GM15510 (cell line): ENCODE measurements around the gene MICAL2.

Source experiments
- POLR2A ChIP-seq: IDR thresholded peaks from 3 replicates; pipeline ENCODE4 v1.6.1; 2011; ENCODE audit warnings: borderline replicate concordance; ENCODE audit not compliant: insufficient read length; ENCODE audit errors: extremely low read depth

The MICAL2 gene

DNA sequence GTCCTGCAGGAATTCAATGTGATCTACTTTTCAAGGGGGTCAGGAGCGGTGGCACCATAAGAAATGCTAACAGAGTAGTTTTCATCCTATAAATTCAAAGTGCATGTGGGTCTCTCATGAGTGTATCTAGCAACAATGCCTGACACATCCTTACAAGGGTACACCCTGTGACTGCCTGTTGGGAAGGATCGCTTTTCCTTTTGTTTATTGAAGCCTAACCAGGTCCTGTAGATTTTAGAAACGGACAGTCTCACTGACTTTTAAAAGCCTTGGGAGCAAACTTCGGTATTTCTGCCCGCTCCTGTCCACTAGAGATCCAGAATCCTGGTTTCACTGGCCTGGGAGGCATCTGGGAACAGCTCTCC lies 102.4 kb downstream of the MICAL2 start:
- TF ChIP-seq POLR2A, result no peak

- no peak for TF ChIP-seq POLR2A
Observed at GRCh38 chr11:12213883-12214282, 103.5 kb downstream of the MICAL2 start.

DNA sequence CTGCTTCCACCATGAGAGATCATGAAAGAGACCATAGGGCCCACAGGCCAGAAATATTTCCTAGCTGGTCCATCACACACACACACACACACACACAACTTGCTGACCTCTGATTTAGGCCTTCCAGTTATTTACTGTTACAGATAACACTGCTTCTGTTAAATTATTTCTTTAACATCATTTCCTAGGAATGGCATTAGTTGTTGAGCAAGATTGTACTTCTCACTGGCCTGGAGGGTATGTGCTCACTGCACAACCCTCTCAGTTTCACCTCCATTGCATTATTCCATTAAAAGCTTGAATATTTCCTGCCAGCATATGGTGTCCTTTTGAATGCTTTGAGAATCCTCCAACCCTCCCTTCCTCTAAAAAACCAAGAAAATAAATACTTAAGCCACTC lies 104.4 kb downstream of the MICAL2 start:
- no peak for TF ChIP-seq POLR2A

- no peak for TF ChIP-seq POLR2A
Observed at GRCh38 chr11:12215181-12215593, 104.8 kb downstream of the MICAL2 start.

DNA sequence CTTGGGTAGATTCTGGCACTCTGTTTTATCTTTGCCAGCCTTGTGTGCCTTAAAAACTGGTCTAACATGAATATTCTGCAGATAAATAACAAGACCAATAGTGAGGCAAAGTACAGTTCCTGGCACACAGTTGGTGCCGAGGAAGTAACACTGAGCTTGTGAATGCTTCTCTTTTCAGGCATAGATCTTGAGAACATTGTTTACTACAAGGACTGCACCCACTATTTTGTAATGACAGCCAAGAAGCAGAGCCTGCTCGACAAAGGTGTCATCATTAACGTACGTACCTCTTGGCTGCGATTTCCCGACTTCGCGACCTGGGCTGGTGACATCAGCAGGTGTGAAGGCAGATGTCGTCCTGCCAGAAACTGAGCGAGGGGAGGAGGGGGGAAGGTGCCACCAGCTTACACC lies 105.7 kb downstream of the MICAL2 start:
- no peak for TF ChIP-seq POLR2A

DNA sequence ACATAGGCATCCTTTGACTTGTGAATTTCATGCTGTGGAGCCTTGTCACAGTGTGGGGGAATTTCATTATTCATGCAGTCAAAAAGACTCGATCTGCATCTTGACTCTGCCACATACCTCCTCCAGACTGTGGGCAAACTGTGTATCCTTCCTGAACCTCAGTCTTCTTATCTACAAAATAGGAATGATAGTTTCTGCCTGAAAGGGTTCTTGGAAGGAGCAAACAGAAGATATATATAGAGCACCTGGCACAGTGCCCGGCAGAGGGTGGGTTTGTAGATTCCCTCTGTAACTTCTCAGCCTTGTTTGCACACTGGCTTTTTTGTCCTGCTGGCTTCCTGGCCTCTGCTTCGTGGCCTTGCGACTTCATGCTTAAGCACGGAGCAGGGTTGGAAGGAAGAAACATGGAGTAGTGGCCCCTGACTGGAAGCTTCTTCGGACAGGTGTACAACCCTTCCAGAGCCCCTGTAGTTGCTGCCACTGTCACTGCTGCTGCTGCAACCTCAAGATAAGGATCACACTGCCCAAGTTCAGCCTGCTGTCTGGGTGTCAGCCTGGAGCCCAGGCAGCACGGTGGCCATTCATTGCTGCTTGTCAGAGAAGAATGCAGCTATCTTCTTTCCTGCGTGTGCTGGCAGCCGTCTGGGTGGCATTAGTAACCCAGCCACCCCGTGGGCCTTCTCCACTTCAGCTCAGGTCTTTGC lies 106.4 kb downstream of the MICAL2 start:
- TF ChIP-seq POLR2A, result no peak

GRCh38 chr11:12217879-12218278 lies 107.5 kb downstream of the MICAL2 start:
- TF ChIP-seq POLR2A, result no peak

GRCh38 chr11:12218909-12219308 lies 108.5 kb downstream of the MICAL2 start:
- no peak for TF ChIP-seq POLR2A

GRCh38 chr11:12219757-12220156 lies 109.4 kb downstream of the MICAL2 start:
- TF ChIP-seq POLR2A, result no peak

DNA sequence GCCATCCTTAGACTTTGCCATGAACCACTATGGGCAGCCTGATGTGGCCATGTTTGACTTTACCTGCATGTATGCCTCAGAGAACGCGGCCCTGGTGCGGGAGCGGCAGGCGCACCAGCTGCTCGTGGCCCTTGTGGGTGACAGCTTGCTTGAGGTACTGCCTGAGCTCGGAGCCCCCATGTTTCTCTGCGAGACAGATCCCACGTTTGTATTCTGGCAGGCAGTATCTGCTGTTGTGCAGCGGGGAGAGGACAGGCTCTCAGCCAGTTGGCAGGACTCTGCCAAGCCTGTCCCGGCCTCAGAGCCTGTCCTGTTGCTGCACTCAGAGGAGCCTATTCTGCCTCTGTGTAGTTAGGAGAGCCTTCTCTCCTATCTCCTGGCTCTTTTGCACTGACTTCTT lies 109.9 kb downstream of the MICAL2 start:
- no peak for TF ChIP-seq POLR2A

DNA sequence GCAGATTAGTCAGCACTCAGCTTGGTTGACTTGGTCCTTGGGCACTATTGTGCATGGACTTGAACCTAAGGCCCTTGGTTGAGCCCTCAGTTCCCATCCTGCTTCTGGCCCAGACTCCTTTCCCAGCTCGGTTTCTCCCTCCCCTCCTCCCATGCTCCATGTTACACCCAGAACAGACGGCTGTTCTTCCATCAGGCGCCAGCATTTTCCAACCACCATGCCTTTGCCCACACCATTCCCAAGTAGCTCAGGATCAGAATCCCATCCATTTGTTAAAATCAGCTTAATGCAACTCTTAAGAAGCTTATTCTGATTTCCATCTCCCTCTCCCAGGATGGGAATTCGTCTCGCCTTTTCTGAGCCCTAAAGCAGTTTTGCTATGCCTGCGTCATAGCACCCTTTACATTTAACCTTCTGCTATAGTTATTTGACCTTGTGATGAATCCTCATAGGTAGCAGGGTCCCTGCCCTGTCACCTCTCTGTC lies 110.7 kb downstream of the MICAL2 start:
- TF ChIP-seq POLR2A, result no peak

- no peak for TF ChIP-seq POLR2A
Observed at GRCh38 chr11:12222055-12222792, 111.8 kb downstream of the MICAL2 start.

DNA sequence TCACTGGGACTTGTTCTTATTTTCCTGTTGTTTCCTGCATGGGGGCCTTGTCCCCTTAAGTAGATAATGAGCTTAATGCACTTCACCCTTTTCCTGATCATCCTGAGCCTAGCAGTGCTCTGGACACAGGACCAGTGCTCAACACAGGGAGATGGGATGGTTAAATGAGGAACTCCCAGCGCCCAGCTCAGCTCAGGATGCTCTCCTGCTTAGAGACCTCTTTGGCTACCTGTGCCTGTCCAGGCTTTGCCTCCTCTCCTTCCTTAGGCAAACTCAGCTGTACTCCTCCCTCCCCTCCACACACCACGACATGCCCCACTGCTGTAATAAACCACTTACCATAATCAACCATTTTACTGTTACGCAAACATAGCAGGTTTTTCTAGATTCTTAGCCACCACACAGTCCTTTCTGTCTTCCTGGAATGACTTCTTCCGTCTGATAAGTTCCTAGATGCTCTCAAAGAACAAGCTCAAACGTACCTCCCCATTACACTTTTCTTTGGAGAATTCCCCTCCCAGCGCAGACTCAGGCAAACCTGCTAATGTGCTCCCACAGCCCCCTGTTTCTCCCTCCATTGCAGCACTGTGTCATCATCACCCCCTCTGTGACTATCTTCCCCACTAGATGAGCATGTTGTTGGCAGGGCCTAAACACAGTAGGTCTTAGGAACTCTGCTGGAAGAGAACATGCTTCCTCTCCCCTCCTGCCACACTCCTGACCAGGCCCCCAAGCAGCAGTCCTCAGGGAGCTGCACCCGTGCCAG lies 113.6 kb downstream of the MICAL2 start:
- TF ChIP-seq POLR2A, result no peak

DNA sequence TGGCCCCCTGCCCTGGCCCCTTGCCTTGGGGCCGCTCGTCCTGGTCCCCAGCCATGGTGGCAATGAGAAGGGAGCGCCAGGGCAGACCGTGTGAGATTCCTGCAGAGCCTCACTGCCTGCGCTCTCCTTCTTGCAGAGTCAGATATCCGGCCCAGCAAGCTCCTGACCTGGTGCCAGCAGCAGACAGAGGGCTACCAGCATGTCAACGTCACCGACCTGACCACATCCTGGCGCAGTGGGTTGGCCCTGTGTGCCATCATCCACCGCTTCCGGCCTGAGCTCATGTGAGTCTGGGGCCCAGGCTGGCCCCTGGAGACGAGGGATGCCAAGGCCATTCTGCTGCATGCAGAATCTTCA lies 114.1 kb downstream of the MICAL2 start:
- TF ChIP-seq POLR2A, result no peak

GRCh38 chr11:12225046-12225739 lies 114.8 kb downstream of the MICAL2 start:
- TF ChIP-seq POLR2A, result no peak
